Measurements from ENCODE around the gene YWHAG.

Gene YWHAG

DNA sequence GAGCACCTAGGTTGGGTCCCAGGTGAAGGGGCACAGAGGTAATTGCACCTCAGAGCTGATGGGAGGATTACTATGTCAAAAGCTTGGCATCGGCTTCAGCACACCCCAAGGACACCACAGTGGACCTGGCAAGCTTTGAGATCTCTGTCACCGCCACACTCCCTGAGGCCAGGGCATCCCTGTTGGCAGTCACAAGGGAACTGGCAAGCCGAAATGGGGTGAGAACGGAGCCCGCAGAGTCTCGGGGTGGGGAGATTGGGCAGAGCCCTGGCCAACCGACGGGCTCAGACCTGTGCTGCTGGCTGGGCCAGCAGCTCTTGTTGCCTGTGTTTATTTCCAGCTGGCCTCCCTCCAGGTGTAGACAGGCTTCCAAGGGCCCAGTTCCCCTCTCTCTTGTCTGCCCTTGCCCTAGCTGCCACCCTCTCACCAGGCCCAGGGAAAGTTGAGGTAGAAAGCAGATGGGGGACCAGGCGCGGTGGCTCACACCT is 53.9 kb downstream of the YWHAG start:
- no peaks in the 10 kb centered on the region for H3K9me3 ChIP-seq (ENCODE audit: low read length)
- H3F3A ChIP-seq (ENCODE audit: insufficient read depth, low read length) = no peaks in the 10 kb centered on the region
- no peak overlapping the region for H2AFZ ChIP-seq (ENCODE audit: low read length)
- no peaks in the 10 kb centered on the region for H3K79me2 ChIP-seq (ENCODE audit: insufficient read depth, low read length)
- no peak overlapping the region for H3K4me3 ChIP-seq (ENCODE audit: low read depth, low read length, poor library complexity, severe bottlenecking)
- no peaks in the 10 kb centered on the region for H3K9me2 ChIP-seq (ENCODE audit: low read depth, low read length)
- H4K20me1 ChIP-seq (ENCODE audit: insufficient read depth, low read length) = no peaks in the 10 kb centered on the region
- H3K27ac ChIP-seq (ENCODE audit: low read depth, low read length, poor library complexity, severe bottlenecking) = peak overlapping the region; percentile 67
- TF ChIP-seq, protein P1, sequence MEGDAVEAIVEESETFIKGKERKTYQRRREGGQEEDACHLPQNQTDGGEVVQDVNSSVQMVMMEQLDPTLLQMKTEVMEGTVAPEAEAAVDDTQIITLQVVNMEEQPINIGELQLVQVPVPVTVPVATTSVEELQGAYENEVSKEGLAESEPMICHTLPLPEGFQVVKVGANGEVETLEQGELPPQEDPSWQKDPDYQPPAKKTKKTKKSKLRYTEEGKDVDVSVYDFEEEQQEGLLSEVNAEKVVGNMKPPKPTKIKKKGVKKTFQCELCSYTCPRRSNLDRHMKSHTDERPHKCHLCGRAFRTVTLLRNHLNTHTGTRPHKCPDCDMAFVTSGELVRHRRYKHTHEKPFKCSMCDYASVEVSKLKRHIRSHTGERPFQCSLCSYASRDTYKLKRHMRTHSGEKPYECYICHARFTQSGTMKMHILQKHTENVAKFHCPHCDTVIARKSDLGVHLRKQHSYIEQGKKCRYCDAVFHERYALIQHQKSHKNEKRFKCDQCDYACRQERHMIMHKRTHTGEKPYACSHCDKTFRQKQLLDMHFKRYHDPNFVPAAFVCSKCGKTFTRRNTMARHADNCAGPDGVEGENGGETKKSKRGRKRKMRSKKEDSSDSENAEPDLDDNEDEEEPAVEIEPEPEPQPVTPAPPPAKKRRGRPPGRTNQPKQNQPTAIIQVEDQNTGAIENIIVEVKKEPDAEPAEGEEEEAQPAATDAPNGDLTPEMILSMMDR (IDR thresholded peaks at IDR 0.05; ENCODE audit: low read length) = no peak
- TF ChIP-seq EZH2 (IDR thresholded peaks at IDR 0.05; ENCODE audit: borderline replicate concordance, low read length) = no peak
- 0 out of 2 replicates have a peak, but pooled peaks cover 5% of the 10 kb centered on the region for H3K27me3 ChIP-seq (ENCODE audit: insufficient read depth, low read length)
- H3K36me3 ChIP-seq (ENCODE audit: insufficient read depth, low read length) = no peaks in the 10 kb centered on the region
- peaks cover 46% of the 10 kb centered on the region for H3K4me1 ChIP-seq (ENCODE audit: insufficient read depth, low read length, severe bottlenecking)
- H3K4me2 ChIP-seq (ENCODE audit: low read length) = no peak overlapping the region
- no peak overlapping the region; the same call in 1 of the 2 replicates for H3K9ac ChIP-seq (ENCODE audit: low read length)

DNA sequence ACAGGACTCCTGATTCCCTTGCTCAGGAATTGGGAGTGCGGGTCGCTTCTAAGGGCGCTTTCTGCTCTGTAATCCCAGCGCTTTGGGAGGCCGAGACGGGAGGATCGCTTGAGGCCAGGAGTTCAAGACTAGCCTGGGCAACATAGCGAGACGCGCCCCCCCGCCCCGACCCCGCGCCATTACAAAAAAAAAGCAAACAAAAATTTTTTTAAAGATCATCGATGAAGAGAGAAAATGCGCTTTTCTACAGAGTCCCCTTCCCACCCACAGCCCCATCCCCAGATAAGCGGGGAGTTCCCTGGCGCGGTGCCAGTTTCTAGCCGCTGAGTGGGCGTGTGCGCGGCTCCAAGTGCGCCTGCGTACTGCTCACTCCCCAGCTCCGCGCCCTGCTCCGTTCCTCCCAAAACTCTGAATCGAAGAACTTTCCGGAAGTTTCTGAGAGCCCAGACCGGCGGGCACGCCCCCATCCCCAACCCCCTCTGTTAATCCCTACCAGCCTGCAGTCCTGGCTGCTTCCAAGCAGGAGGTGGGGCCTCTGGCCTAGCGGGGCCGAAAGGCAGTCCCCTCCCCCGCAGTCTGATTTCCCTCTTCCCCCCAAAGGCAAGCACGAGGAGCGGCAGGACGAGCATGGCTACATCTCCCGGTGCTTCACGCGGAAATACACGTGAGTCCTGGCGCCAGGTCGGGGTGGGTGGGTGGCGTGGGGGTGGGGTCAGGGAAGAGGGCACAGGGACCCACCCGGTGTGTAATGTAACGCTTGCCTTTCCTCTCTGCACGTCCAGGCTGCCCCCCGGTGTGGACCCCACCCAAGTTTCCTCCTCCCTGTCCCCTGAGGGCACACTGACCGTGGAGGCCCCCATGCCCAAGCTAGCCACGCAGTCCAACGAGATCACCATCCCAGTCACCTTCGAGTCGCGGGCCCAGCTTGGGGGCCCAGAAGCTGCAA is 55.3 kb downstream of the YWHAG start:
- Histone ChIP-seq H3F3A (ENCODE audit: insufficient read depth, low read length) (no peaks in the 10 kb centered on the region), H2AFZ (ENCODE audit: low read length) (no peak overlapping the region), H3K36me3 (ENCODE audit: insufficient read depth, low read length) (no peaks in the 10 kb centered on the region), H3K9me3 (ENCODE audit: low read length) (no peaks in the 10 kb centered on the region), H3K79me2 (ENCODE audit: insufficient read depth, low read length) (no peaks in the 10 kb centered on the region), H3K27me3 (ENCODE audit: insufficient read depth, low read length) (0 out of 2 replicates have a peak, but pooled peaks cover 5% of the 10 kb centered on the region), H4K20me1 (ENCODE audit: insufficient read depth, low read length) (no peaks in the 10 kb centered on the region), H3K4me2 (ENCODE audit: low read length) (peak overlapping the region; percentile 74), H3K4me1 (ENCODE audit: insufficient read depth, low read length, severe bottlenecking) (peaks cover 46% of the 10 kb centered on the region), H3K27ac (ENCODE audit: low read depth, low read length, poor library complexity, severe bottlenecking) (peak overlapping the region; percentile 67), H3K9ac (ENCODE audit: low read length) (peak overlapping the region; percentile 60), H3K4me3 (ENCODE audit: low read depth, low read length, poor library complexity, severe bottlenecking) (peak overlapping the region; percentile 63), H3K9me2 (ENCODE audit: low read depth, low read length) (no peaks in the 10 kb centered on the region)
- TF ChIP-seq EZH2 (IDR thresholded peaks at IDR 0.05; ENCODE audit: borderline replicate concordance, low read length) = no peak
- TF ChIP-seq, protein P1 (IDR thresholded peaks at IDR 0.05; ENCODE audit: low read length) = no peak

DNA sequence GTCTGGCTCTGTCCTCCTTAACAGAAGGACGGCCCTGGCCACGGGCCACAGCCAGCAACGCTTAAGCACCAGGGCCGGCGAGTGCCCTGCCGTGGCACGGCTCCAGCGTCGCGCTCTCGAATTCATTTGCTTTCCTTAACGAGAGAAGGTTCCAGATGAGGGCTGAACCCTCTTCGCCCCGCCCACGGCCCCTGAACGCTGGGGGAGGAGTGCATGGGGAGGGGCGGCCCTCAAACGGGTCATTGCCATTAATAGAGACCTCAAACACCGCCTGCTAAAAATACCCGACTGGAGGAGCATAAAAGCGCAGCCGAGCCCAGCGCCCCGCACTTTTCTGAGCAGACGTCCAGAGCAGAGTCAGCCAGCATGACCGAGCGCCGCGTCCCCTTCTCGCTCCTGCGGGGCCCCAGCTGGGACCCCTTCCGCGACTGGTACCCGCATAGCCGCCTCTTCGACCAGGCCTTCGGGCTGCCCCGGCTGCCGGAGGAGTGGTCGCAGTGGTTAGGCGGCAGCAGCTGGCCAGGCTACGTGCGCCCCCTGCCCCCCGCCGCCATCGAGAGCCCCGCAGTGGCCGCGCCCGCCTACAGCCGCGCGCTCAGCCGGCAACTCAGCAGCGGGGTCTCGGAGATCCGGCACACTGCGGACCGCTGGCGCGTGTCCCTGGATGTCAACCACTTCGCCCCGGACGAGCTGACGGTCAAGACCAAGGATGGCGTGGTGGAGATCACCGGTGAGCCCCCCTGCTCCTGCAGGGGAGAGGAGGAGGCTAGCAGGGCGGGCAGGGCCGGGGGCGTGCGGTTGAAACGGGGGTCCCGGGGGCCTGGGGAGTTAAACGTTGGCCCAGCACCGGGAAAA is 56.2 kb downstream of the YWHAG start, which contains the start of gene HSPB1:
TSS of gene HSPB1 (plus strand) at position 327 of the 855 bp plus-strand sequence. CDS start at position 367, 40 bp downstream.
- Histone ChIP-seq H3K9ac (ENCODE audit: low read length) (peak within 1 kb of the TSS; percentile 60), H4K20me1 (ENCODE audit: insufficient read depth, low read length) (no peaks in the 10 kb centered on the region), H3K9me2 (ENCODE audit: low read depth, low read length) (no peaks in the 10 kb centered on the region), H3K36me3 (ENCODE audit: insufficient read depth, low read length) (no peaks in the 10 kb centered on the region), H3K4me2 (ENCODE audit: low read length) (peak within 1 kb of the TSS; percentile 74), H3K9me3 (ENCODE audit: low read length) (no peaks in the 10 kb centered on the region), H3K4me1 (ENCODE audit: insufficient read depth, low read length, severe bottlenecking) (peaks cover 46% of the 10 kb centered on the region), H3K79me2 (ENCODE audit: insufficient read depth, low read length) (no peaks in the 10 kb centered on the region), H3F3A (ENCODE audit: insufficient read depth, low read length) (no peaks in the 10 kb centered on the region), H2AFZ (ENCODE audit: low read length) (no peak within 1 kb of the TSS), H3K27ac (ENCODE audit: low read depth, low read length, poor library complexity, severe bottlenecking) (peak within 1 kb of the TSS; percentile 67), H3K4me3 (ENCODE audit: low read depth, low read length, poor library complexity, severe bottlenecking) (peak within 1 kb of the TSS; percentile 63), H3K27me3 (ENCODE audit: insufficient read depth, low read length) (peaks cover 7% of the 10 kb centered on the region; the same call in 1 of the 2 replicates)
- TF ChIP-seq, protein P1 (IDR thresholded peaks at IDR 0.05; ENCODE audit: low read length) = peak; percentile 19; the same call in 1 of the 2 replicates
- no peak for TF ChIP-seq EZH2 (IDR thresholded peaks at IDR 0.05; ENCODE audit: borderline replicate concordance, low read length)
